HG03575 (cell line): Measurements from ENCODE around the gene PNMA8A.
"Not testable (repeated sequence)": the region's sequence is repeated elsewhere in the genome, so short reads cannot be mapped to it uniquely, and the experiment has no call there.

Experiments used
- ATAC-seq: cut with Tn5 transposase; IDR thresholded peaks from one replicate; pipeline ENCODE4 v1.9.1; 2021; ENCODE audit not compliant: unreplicated experiment, insufficient number of reproducible peaks, low FRiP score; ENCODE audit errors: extremely low read depth

The PNMA8A gene

GRCh38 chr19:46441866-46442265, 29.5 kb downstream of the PNMA8A start:
- ATAC-seq: no peak

GRCh38 chr19:46435689-46436088, 35.7 kb downstream of the PNMA8A start:
- ATAC-seq: not testable (repeated sequence)

GRCh38 chr19:46435009-46435408, 36.4 kb downstream of the PNMA8A start:
- ATAC-seq: no peak

GRCh38 chr19:46433470-46433869, 37.9 kb downstream of the PNMA8A start:
- ATAC-seq: not testable (repeated sequence)

GRCh38 chr19:46431824-46432223, 39.5 kb downstream of the PNMA8A start:
- no peak for ATAC-seq

- no peak for ATAC-seq
Observed at GRCh38 chr19:46429999-46430398, 41.4 kb downstream of the PNMA8A start.

- ATAC-seq: no peak
Observed at GRCh38 chr19:46428239-46429135, 42.9 kb downstream of the PNMA8A start, which contains the start of gene PNMA8C. PNMA8C (minus strand) TSS chr19:46428936; CDS start chr19:46428359, 577 bp downstream.

GRCh38 chr19:46427518-46428045, 43.8 kb downstream of the PNMA8A start:
- ATAC-seq: no peak

GRCh38 chr19:46426506-46427162, 44.7 kb downstream of the PNMA8A start:
- ATAC-seq: no peak

- ATAC-seq: no peak
Observed at GRCh38 chr19:46426035-46426505, 45.3 kb downstream of the PNMA8A start.

- ATAC-seq: no peak
Observed at GRCh38 chr19:46423188-46423587, 48.2 kb downstream of the PNMA8A start.

GRCh38 chr19:46422344-46422743, 49.0 kb downstream of the PNMA8A start:
- ATAC-seq: no peak

- no peak for ATAC-seq
Observed at GRCh38 chr19:46420056-46420455, 51.3 kb downstream of the PNMA8A start.
